ENCODE measurements around the gene ISM1. TPM values are rescaled to one million over a fixed set of nuclear protein-coding genes. Genes with fewer than 3 reads are reported as not detected.

The ISM1 gene
- total and polyA plus RNA-seq, 2 donors (not counting 3 experiments of a cell fraction or from before 2014, with no cell fraction given), result not detected

GRCh38 chr20:13318871-13319521, 97.9 kb downstream of the ISM1 start:
- peaks cover 8 to 12% of the 10 kb centered on the region in 2 experiments for H3K27me3 ChIP-seq (ENCODE audit: control insufficient read depth in 2 of 2, insufficient read depth in 2 of 2, low read length in 2 of 2)
- BruUV-seq (replicated peaks), result no TSS peak
- H4K20me1 ChIP-seq (replicated peaks; ENCODE audit: control insufficient read depth, extremely low read depth, insufficient read depth, low read length), result no peaks in the 10 kb centered on the region
- no peaks in the 10 kb centered on the region for H3K79me2 ChIP-seq (ENCODE audit: control insufficient read depth, insufficient read depth, low read length)
- CTCF ChIA-PET, result interaction anchor here (0.6 to 1.0 kb wide), 3 partner anchors 17 to 227 kb away, joined by 3 to 4 read pairs (median 3); no protein-coding TSS in a partner anchor
- POLR2A ChIA-PET, result no interaction called here
- TF ChIP-seq CTCF (IDR thresholded peaks at IDR 0.05; ENCODE audit: extremely low read depth in 1 of 2, insufficient read depth in 1 of 2, low read depth in 1 of 2, low read length in 2 of 2) (no peak), EZH2 (IDR thresholded peaks at IDR 0.05; ENCODE audit: borderline replicate concordance, low read depth, low read length, severe bottlenecking) (no peak), POLR2AphosphoS5 (IDR thresholded peaks at IDR 0.05; ENCODE audit: insufficient read depth, low read depth, low read length) (no peak), MAX (IDR thresholded peaks at IDR 0.05; ENCODE audit: insufficient read depth, insufficient read length) (no peak), FOS (IDR thresholded peaks at IDR 0.05; ENCODE audit: borderline replicate concordance, insufficient read depth, low read length) (no peak), GATA2 (IDR thresholded peaks at IDR 0.05; ENCODE audit: insufficient read depth, insufficient read length, low read depth, low read length) (no peak), JUN (IDR thresholded peaks at IDR 0.05; ENCODE audit: borderline replicate concordance, insufficient read depth, insufficient read length, low read depth) (no peak), MYC (IDR thresholded peaks at IDR 0.05; ENCODE audit: low read depth, low read length) (no peak)
- H2AFZ ChIP-seq (ENCODE audit: low read depth, low read length), result no peak overlapping the region
- H3K27ac ChIP-seq (ENCODE audit: insufficient read depth, low read depth, low read length), result no peak overlapping the region
- H3K4me1 ChIP-seq (ENCODE audit: control insufficient read depth, extremely low read depth, insufficient read depth, low read length), result no peaks in the 10 kb centered on the region
- no peak overlapping the region for H3K9ac ChIP-seq (replicated peaks; ENCODE audit: extremely low read depth, insufficient read depth, low read length)
- no peaks in the 10 kb centered on the region for H3K9me3 ChIP-seq (replicated peaks; ENCODE audit: control insufficient read depth, insufficient read depth, low read length)
- dilution Hi-C loops (cut with MboI; ENCODE audit: extremely low pct_ligation_motif_present, low sequenced_read_pairs), result no loop called here
- H3K4me2 ChIP-seq (ENCODE audit: insufficient read depth, low read length), result no peak overlapping the region
- DNase-seq (ENCODE audit: low read depth, low spot score) (no peak), FAIRE-seq (no peak)
- H3K36me3 ChIP-seq (ENCODE audit: control insufficient read depth in 2 of 2, extremely low read depth in 1 of 2, insufficient read depth in 2 of 2, low read length in 2 of 2), result no peaks in the 10 kb centered on the region
- H3K9me1 ChIP-seq (replicated peaks; ENCODE audit: control insufficient read depth, extremely low read depth, insufficient read depth, low read length), result no peaks in the 10 kb centered on the region
- intact Hi-C loops (cut with micrococcal nuclease), result no loop called here
- H3K4me3 ChIP-seq (replicated peaks in 1 of 3; ENCODE audit: insufficient read depth in 1 of 3, low read depth in 1 of 3, low read length in 3 of 3), result no peak overlapping the region

Data from endothelial cell of umbilical vein (primary cell).